Activated T-helper 1 cell treated with Interleukin-2 at 50 U/mL for 16 hours (primary cell): ENCODE data around the gene ASAP3.

Experiments used
- DNase-seq: peaks from one replicate; pipeline ENCODE4 v3.0.0-alpha.2; 2020; ENCODE audit warnings: low read depth

ASAP3 gene

GRCh38 chr1:23477359-23478144 is 6.4 kb downstream of the ASAP3 start:
- DNase-seq, result no peak

- no peak for DNase-seq
These were observed 8.3 kb downstream of the ASAP3 start for GRCh38 chr1:23475641-23476040.

GRCh38 chr1:23475134-23475628 is 8.8 kb downstream of the ASAP3 start:
- DNase-seq, result no peak

DNA sequence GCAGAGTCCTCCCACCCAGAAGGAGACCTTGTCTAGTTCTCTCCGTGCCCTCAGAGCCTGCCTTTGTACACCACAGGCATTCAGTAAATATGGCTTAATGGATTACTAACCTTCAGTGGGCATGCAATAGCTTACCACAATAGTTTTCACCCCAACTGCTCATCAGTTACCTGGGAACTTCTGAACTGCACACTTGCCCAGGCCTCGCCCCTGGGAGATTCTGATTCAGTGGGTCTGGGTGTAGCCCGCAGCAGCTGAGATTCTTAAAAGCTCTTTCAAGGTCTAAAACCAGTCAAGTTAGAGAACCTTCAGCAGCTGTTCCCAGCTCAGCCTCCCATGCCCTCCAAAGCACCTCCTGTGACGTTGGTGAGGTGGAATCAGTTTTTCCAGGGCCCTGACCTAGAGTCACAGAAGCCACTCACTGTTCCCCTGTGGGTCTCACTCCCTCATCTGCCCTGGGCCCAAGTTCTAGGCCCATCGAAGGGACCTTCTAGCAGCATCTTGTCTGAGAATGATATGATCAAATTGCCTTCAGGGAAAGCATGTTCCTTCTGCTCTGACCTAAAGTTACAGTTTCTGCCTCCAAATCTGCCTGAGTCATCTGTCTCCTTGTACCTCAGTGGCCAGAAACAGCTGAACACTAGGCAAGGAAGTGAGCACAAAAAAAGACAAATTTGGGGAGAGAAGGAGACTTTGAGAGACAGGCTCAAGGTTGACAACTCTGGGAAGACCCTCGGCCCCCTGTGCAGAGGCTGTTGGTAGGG is 10.8 kb downstream of the ASAP3 start:
- DNase-seq, result no peak

DNA sequence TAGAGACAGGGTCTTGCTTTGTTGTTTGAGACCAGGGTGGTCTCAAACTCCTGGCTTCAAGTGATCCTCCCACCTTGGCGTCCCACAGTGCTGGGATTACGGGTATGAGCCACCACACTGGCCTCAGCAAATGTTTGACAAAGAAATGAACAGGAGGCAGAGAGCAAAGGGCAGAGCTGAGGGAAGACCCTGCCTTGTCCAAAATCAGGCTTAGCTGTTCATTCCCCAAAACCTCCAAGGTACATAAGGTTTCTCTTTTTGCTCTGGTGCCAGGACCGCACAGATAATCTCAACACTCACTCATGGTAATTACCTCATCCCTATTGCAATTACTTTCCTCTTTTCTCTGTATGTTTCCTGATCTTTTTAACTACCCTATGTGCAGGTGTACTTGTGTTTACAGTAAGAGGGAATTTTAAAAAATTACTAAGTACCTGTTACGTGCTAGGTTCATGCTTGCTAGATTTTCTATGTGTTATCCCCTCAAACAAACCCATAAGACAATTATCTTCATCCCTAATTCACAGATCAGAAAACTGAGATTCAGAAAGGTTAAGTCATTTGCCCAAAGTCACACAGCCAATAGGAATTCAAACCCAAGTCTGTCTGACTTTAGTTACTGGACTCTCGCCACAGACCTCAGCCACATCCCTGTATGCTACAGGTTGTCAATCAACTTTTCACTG is 11.5 kb downstream of the ASAP3 start:
- no peak for DNase-seq

DNA sequence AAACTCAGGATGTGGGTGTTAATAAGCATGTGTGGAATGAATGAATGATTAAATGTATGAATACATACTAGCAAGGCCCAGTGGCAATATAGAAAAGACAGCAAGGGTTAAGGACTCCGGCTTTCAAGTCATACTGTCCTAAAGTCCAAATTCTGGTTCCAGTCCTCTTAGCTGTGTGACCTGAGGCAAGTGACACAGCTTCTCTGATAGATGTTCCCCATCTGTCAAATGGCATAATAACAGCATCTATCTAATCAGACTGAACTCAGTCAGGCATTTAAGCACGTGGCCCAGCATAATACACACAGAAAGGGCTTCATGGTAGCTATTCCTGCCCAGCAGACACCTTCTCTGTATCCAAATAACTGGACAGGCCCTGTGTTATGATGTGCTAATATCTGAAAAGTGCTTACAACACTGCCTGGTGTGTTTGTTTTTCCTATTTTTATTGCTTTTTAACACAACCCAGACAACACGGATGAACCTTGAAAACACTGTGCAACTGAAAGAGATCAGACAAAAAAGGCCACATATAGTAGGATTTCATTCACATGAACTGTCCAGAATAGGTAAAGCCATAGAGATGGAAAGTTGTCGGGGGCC is 12.4 kb downstream of the ASAP3 start:
- DNase-seq, result no peak

GRCh38 chr1:23470282-23471070 is 13.5 kb downstream of the ASAP3 start:
- no peak for DNase-seq

GRCh38 chr1:23469372-23469982 is 14.5 kb downstream of the ASAP3 start:
- DNase-seq, result no peak

GRCh38 chr1:23466423-23466989 is 17.5 kb downstream of the ASAP3 start:
- DNase-seq, result no peak

DNA sequence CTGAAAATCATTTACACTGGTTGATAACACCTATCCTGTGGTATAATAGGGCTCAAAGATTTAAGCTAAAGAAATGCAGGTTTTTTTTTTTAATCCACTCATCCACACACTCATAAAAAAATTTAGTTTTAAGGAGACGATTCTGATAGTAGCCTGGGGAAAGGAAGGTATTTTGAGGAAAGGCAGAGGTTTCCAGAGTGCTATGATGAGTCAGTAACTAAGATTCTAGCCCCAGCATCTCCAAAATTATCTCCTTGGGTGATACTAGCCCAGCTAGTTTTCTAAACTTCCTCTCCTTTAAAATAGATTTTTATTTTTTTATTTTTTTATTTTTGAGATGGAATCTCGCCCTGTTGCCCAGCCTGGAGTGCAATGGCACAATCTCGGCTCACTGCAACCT is 20.7 kb downstream of the ASAP3 start:
- no peak for DNase-seq

GRCh38 chr1:23462766-23463165 is 21.2 kb downstream of the ASAP3 start:
- no peak for DNase-seq

GRCh38 chr1:23461050-23461449 is 22.9 kb downstream of the ASAP3 start:
- no peak for DNase-seq

GRCh38 chr1:23460519-23460918 is 23.5 kb downstream of the ASAP3 start:
- no peak for DNase-seq

- DNase-seq, result no peak
These were observed 24.6 kb downstream of the ASAP3 start for GRCh38 chr1:23459338-23459757.

DNA sequence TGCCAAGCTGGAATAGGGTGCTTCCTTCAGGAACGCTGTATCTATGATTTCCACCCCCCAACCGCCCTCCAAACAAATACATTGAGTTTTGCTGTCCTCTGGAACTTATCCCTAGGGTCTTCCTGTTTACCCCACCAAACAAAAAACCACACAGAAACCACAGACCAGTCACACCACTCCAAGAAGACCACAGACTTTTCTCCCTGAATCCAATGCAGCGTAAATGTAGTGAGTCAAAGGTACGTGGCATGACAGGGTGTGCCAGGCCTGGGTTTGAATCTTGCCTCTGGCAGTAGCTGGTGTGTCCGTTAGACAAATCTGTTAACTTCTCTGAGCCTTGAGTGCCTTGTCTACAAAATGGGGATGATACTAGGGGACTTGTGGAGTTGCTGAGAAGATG is 27.8 kb downstream of the ASAP3 start:
- DNase-seq, result no peak

GRCh38 chr1:23453455-23454000 is 30.5 kb downstream of the ASAP3 start:
- DNase-seq, result no peak

DNA sequence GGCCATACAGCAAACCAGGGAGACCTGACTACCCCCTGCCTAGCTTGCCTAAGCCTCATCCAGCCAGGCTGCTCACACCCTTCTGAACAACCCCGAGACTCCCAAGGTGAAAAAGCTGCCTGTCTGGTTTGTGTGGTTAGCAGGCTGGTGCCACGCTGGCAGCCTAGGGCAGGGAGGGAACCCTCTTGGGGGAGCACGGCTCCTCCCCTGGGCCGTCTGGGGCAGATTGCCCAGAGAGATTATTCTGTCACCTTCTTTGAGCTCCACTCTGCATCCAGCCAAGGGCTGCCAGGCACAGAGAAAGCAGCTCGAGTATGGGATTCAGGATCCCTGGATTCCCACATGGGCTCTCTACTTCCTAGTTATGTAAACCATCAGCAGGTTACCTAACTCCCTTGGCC is 32.0 kb downstream of the ASAP3 start:
- DNase-seq, result peak; percentile 12

DNA sequence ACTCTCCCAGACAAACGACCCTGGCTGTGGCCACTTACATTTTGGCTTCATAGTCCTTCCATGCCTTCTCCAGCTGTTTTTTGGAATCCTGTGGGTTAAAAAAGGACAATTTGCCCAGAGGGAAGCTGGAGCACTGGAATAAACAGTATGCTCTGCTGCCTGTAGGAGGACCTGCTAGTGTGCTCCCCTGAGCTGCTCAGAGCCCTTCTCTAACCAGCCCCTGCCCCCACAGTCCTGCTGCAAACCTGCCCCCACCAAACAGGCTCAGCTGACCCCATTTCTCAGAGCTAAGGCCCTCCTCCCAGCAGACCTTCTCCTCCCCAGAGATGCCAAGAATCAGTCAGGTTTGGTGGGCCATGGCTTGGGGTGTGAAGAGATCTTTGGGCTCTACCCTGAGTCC is 32.5 kb downstream of the ASAP3 start:
- DNase-seq, result no peak

DNA sequence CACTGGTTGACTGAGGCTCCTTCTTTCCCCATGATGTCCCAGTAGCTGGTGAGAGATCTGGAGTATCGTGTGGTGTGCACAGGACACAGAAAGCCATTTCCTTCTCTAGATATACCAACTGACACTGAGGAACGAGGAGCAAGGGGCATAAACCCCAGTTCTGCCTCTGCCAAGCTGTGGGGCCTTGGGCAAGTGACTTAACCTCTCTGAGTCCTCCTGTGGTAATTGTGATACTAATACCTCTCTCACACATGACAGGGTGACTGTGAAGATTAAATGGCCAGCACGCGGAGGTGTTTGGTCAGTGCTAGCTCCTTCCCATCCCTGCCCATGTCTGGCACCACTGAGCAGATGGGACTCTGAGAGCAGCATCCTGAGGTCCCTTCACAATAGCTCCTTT is 33.1 kb downstream of the ASAP3 start:
- no peak for DNase-seq

DNA sequence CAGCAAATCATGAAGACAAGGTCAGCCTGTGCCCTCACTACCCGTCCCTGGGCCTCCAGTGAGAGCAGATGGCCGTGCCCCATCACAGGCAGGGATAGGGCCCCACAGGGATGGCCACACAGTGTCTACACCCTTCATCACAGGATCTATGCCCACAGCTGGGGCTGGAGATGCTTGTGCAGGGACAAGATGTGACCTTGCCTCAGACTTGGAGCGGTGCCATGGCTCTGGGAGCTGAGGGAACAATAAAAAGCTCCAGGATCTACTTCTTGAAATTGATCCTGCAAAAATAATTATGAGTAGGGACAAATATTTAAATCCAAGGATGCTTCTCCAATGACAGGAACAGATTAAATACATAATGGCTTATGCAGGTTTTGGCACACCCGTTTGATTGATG is 34.0 kb downstream of the ASAP3 start:
- no peak for DNase-seq
